C4-2B (cell line): ENCODE results near the gene PGAP6.
"Not testable (repeated sequence)": the region's sequence is repeated elsewhere in the genome, so short reads cannot be mapped to it uniquely, and the experiment has no call there.

ENCODE experiments used
- H3K27ac ChIP-seq: fragments of 450-650 bp; 2 replicates; pipeline ENCODE4 v1.5.1; 2017
- CTCF ChIP-seq: fragments of 450-650 bp; conservative IDR thresholded peaks from 2 replicates; pipeline ENCODE4 v1.5.1; 2017; ENCODE audit warnings: mild to moderate bottlenecking
- ZFX ChIP-seq: fragments of 450-650 bp; IDR thresholded peaks from 2 replicates; pipeline ENCODE4 v1.6.1; 2017

PGAP6 gene

GRCh38 chr16:363110-363765 lies 18.5 kb downstream of the PGAP6 start:
- H3K27ac ChIP-seq, result no peak overlapping the region
- TF ChIP-seq CTCF (no peak), ZFX (no peak)

DNA sequence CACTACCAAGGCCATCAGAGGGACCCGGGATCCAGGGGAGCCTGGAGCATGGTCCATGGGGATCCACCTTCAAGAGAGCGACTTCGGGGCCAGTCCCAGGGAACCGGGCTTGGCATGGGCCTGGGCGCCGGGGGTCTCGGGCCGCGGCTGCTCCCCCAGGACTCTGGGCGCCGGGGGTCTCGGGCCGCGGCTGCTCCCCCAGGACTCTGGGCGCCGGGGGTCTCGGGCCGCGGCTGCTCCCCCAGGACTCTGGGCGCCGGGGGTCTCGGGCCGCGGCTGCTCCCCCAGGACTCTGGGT lies 19.1 kb downstream of the PGAP6 start:
- H3K27ac ChIP-seq, result not testable (repeated sequence)

GRCh38 chr16:361872-362701 lies 19.7 kb downstream of the PGAP6 start:
- no peak overlapping the region for H3K27ac ChIP-seq
- TF ChIP-seq ZFX, result no peak
- peak; percentile 95 for TF ChIP-seq CTCF

GRCh38 chr16:361341-361871 lies 20.4 kb downstream of the PGAP6 start:
- TF ChIP-seq CTCF (no peak), ZFX (no peak)
- no peak overlapping the region for H3K27ac ChIP-seq

DNA sequence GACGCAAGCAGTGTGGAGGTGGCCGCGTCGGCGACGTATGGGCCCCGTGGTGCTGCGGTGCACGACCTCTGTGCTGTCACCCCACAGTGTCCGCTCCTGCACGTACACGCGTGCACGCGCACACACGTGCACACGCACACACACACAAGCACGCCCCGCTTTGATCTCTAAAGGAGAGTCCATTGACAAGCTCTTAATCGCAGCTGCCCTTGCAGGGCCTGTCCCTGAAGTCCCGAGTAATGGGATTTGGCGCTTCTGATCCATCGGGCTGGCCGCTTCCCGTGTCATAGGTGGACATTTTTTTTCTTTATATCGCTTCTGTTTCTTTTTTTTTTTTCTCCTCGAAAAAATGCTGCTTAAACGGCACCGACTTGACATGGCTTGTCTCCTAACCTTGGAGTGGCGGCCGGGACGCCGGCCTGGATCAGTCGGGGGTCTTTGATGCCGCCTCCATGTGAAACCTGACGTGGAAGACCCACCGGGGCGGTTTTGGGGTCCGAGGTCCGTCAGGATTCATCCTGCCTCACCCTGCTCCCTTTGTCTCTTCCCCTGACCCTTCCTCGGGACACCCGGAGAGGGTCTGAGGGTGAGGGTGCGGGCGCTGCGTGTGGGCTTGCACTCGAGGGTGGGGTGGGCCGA lies 21.0 kb downstream of the PGAP6 start:
- no peak overlapping the region for H3K27ac ChIP-seq
- TF ChIP-seq CTCF, result no peak
- no peak for TF ChIP-seq ZFX

GRCh38 chr16:359871-360697 lies 21.7 kb downstream of the PGAP6 start:
- TF ChIP-seq ZFX (no peak), CTCF (no peak)
- no peak overlapping the region for H3K27ac ChIP-seq

DNA sequence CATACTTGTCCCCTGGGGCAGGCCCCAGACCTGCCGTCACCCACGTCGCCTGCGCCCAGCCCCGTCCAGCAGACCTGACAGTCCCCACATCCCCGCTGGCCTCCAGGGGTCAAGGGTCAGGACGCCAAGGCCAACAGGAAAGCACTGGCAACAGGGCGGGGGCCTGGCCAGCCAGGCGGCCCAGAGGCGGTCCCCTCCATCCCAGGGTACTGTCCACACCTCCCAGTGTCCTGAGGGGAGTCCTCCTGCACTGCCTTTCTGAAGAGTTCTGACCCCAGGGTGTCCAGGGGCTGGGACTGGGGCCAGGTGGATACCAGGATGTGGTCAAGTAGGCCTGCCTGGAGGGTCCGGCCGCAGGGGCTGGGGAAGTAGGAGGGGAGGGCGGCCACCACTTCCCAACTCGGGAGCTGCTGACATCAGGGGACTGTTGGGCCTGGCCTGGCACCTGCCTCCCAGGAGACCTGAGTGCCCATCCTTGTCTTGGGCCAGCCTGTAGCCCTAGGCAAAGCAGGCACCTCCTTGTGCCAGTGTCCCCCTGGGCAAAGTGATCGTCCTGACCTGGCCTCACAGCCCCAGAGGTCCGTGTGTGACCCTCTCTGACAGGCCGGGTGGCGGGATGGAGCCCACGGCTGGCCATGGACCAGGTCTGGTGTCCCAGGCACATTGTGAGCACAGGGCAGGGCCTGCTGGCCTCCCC lies 22.6 kb downstream of the PGAP6 start:
- TF ChIP-seq ZFX (no peak), CTCF (no peak)
- H3K27ac ChIP-seq, result no peak overlapping the region
